K562 (cell line): ENCODE data around the gene NAGLU. TPM values are rescaled to one million over a fixed set of nuclear protein-coding genes. Genes with fewer than 3 reads are reported as not detected.

ENCODE experiments used
- HDAC1 ChIP-seq, 2 experiments: fragments of 450-650 bp; IDR thresholded peaks; 2 replicates each; pipeline ENCODE4 v1.6.1; 2016 to 2017; ENCODE audit warnings: inconsistent platforms in 1 of 2, mild to moderate bottlenecking in 1 of 2, moderate library complexity in 1 of 2
- HLTF ChIP-seq: fragments of 450-650 bp; IDR thresholded peaks from 2 replicates; pipeline ENCODE4 v1.6.1; 2016
- KAT8 ChIP-seq: fragments of 450-650 bp; IDR thresholded peaks from 2 replicates; pipeline ENCODE4 v1.6.1; 2016; ENCODE audit warnings: low read depth, mild to moderate bottlenecking
- NFXL1 ChIP-seq: fragments of 450-650 bp; formaldehyde crosslinking; IDR thresholded peaks from 2 replicates; pipeline ENCODE4 v1.4.0; 2021; ENCODE audit warnings: mild to moderate bottlenecking
- OTX1 ChIP-seq: fragments of 450-650 bp; formaldehyde crosslinking; IDR thresholded peaks from 2 replicates; pipeline ENCODE4 v1.4.0; 2022; ENCODE audit warnings: mild to moderate bottlenecking
- STAT5B ChIP-seq: fragments of 250-450 bp; sonication (Bioruptor Pico); IDR thresholded peaks from 2 replicates; pipeline ENCODE4 v1.8.0; 2021; ENCODE audit warnings: mild to moderate bottlenecking, inconsistent platforms
- TCF7L2 ChIP-seq: fragments of 150-350 bp; IDR thresholded peaks from 2 replicates; pipeline ENCODE4 v1.6.1; 2016; ENCODE audit warnings: low read depth, mild to moderate bottlenecking, low read length, moderate library complexity
- ZNF165 ChIP-seq: fragments of 250-450 bp; sonication (Bioruptor Pico); IDR thresholded peaks from 2 replicates; pipeline ENCODE4 v1.4.0; 2020; ENCODE audit warnings: borderline replicate concordance
- ZNF695 ChIP-seq: fragments of 450-650 bp; formaldehyde crosslinking; IDR thresholded peaks from 2 replicates; pipeline ENCODE4 v1.4.0; 2020; ENCODE audit warnings: mild to moderate bottlenecking, moderate library complexity
- polyA plus RNA-seq, 8 experiments: library from polyadenylated mRNA; depleted of rRNA in 4 of 8; stranded (reverse) in 5 of 8; unstranded in 3 of 8; fragments of >200 nt; fragmentation: Nextera tagmentation in 2 of 8; fragmentation: Illumina TruSeq in 1 of 8; extraction: Ambion mirVana in 2 of 8; extraction: Trizol in 1 of 8; gene quantifications; 2 replicates each; pipeline versions ENCODE4 v1.2.1 to v1.2.3, GENCODE V29; 2011 to 2014; ENCODE audit warnings: inconsistent platforms in 1 of 8, missing spikeins in 1 of 8
- total RNA-seq, 7 experiments: library from RNA; depleted of rRNA in 6 of 7; stranded (reverse); fragments of >200 nt in 6 of 7; fragmentation: Illumina TruSeq in 2 of 7; extraction: Trizol in 2 of 7; gene quantifications; 2 replicates each; pipeline versions ENCODE4 v1.2.1 to v1.2.3, GENCODE V29; 2011 to 2021; ENCODE audit warnings: low replicate concordance in 1 of 7
- TF ChIP-seq, protein P1 (sequence below), 2 experiments: fragments of 450-650 bp; IDR thresholded peaks; 2 replicates each; pipeline ENCODE4 v1.6.1; 2018; ENCODE audit warnings: mild to moderate bottlenecking in 2 of 2, low read depth in 1 of 2; ENCODE audit not compliant: partially characterized antibody in 2 of 2
- TF ChIP-seq, protein P2 (sequence below): fragments of 450-650 bp; formaldehyde crosslinking; conservative IDR thresholded peaks from 2 replicates; pipeline ENCODE4 v1.4.0; 2022; ENCODE audit warnings: mild to moderate bottlenecking, missing genetic modification characterization
- TF ChIP-seq, protein P3 (sequence below): fragments of 450-650 bp; IDR thresholded peaks from 2 replicates; pipeline ENCODE4 v1.6.1; 2016; ENCODE audit warnings: borderline replicate concordance

The NAGLU gene
- total and polyA plus RNA-seq, 9 of the 15 experiments (the other 6 are each of a cell fraction or from before 2014, with no cell fraction given) = 0.04 to 21.5 (median 8.5) TPM

DNA sequence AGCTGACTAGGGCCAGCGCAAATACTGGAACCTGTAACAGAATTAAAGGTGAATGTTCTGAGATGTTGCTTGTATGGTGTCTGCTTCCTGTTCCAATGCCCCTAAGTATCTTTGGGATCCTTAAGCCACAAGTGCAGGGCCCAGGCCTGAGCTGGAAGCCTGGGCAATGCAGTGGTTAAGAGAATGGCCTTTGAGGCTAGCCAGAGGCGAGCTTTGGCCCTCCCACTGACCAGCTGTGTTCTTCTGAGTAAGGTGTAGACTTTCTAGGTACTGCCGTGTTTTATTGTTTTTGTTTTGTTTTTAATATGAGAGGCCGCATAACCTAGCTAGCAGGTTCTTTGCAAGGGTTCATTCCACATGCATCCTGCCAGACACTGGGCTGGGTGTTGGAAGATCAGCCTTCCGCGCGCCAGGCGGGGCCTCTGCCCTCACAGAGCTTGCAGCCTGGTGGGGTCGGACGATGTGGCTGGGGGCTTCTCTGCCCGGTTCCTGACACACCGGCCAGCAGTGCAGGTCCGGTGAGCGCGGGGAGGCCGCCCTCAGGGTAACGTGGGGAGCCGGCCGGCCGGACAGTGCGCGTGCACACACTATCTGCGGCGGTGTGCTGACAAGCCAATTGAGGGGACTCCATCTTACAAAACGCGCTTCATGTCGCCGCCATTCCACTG lies 30.3 kb downstream of the NAGLU start (continued):
- TF ChIP-seq, protein P1, sequence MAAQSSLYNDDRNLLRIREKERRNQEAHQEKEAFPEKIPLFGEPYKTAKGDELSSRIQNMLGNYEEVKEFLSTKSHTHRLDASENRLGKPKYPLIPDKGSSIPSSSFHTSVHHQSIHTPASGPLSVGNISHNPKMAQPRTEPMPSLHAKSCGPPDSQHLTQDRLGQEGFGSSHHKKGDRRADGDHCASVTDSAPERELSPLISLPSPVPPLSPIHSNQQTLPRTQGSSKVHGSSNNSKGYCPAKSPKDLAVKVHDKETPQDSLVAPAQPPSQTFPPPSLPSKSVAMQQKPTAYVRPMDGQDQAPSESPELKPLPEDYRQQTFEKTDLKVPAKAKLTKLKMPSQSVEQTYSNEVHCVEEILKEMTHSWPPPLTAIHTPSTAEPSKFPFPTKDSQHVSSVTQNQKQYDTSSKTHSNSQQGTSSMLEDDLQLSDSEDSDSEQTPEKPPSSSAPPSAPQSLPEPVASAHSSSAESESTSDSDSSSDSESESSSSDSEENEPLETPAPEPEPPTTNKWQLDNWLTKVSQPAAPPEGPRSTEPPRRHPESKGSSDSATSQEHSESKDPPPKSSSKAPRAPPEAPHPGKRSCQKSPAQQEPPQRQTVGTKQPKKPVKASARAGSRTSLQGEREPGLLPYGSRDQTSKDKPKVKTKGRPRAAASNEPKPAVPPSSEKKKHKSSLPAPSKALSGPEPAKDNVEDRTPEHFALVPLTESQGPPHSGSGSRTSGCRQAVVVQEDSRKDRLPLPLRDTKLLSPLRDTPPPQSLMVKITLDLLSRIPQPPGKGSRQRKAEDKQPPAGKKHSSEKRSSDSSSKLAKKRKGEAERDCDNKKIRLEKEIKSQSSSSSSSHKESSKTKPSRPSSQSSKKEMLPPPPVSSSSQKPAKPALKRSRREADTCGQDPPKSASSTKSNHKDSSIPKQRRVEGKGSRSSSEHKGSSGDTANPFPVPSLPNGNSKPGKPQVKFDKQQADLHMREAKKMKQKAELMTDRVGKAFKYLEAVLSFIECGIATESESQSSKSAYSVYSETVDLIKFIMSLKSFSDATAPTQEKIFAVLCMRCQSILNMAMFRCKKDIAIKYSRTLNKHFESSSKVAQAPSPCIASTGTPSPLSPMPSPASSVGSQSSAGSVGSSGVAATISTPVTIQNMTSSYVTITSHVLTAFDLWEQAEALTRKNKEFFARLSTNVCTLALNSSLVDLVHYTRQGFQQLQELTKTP (IDR thresholded peaks at IDR 0.05; ENCODE audit: low read depth in 1 of 2, partially characterized antibody in 2 of 2) = no peak
- TF ChIP-seq NFXL1 (peak; percentile 65; the same call in 1 of the 2 replicates), TCF7L2 (no peak), STAT5B (CRISPR knock-in tag) (no peak), ZNF165 (0 out of 2 replicates have a peak, but pooled peaks have one; percentile 23), KAT8 (peak; percentile 86), HDAC1 (IDR thresholded peaks at IDR 0.05) (0 out of 4 replicates have a peak, but pooled peaks of 1 of the 2 experiments have one; percentile 18), ZNF695 (CRISPR knock-in tag) (0 out of 2 replicates have a peak, but pooled peaks have one; percentile 74), OTX1 (CRISPR knock-in tag) (peak; percentile 83), HLTF (no peak)
- TF ChIP-seq, protein P2, sequence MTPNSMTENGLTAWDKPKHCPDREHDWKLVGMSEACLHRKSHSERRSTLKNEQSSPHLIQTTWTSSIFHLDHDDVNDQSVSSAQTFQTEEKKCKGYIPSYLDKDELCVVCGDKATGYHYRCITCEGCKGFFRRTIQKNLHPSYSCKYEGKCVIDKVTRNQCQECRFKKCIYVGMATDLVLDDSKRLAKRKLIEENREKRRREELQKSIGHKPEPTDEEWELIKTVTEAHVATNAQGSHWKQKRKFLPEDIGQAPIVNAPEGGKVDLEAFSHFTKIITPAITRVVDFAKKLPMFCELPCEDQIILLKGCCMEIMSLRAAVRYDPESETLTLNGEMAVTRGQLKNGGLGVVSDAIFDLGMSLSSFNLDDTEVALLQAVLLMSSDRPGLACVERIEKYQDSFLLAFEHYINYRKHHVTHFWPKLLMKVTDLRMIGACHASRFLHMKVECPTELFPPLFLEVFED (CRISPR knock-in tag) = 0 out of 2 replicates have a peak, but pooled peaks have one; percentile 38
- TF ChIP-seq, protein P3, sequence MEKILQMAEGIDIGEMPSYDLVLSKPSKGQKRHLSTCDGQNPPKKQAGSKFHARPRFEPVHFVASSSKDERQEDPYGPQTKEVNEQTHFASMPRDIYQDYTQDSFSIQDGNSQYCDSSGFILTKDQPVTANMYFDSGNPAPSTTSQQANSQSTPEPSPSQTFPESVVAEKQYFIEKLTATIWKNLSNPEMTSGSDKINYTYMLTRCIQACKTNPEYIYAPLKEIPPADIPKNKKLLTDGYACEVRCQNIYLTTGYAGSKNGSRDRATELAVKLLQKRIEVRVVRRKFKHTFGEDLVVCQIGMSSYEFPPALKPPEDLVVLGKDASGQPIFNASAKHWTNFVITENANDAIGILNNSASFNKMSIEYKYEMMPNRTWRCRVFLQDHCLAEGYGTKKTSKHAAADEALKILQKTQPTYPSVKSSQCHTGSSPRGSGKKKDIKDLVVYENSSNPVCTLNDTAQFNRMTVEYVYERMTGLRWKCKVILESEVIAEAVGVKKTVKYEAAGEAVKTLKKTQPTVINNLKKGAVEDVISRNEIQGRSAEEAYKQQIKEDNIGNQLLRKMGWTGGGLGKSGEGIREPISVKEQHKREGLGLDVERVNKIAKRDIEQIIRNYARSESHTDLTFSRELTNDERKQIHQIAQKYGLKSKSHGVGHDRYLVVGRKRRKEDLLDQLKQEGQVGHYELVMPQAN = peak; percentile 29; the same call in 1 of the 2 replicates
